Measurements from ENCODE around the gene KCTD2.

- TF ChIP-seq CTCF (IDR thresholded peaks at IDR 0.05) (no peak), POLR2A (IDR thresholded peaks at IDR 0.05) (no peak), EP300 (IDR thresholded peaks at IDR 0.05) (no peak), POLR2AphosphoS5 (IDR thresholded peaks at IDR 0.05) (no peak)
Measured at GRCh38 chr17:75077072-75077495, 30.1 kb downstream of the KCTD2 start.

Measured in stomach (tissue), 4 donors.